HFFc6 (cell line): ENCODE measurements around the gene ENGASE. TPM values are rescaled to one million over a fixed set of nuclear protein-coding genes. Genes with fewer than 3 reads are reported as not detected.

Source experiments
- DNase-seq: peaks from one replicate; pipeline ENCODE4 v3.0.0-alpha.2; 2018
- H3K27ac Mint-ChIP-seq: 2 replicates; pipeline ENCODE4 v1.8.0; 2020; ENCODE audit warnings: mild to moderate bottlenecking, mixed read lengths
- H3K27me3 Mint-ChIP-seq: 2 replicates; pipeline ENCODE4 v1.8.0; 2021; ENCODE audit warnings: mild to moderate bottlenecking, moderate library complexity, mixed read lengths; ENCODE audit not compliant: insufficient read depth
- H3K36me3 Mint-ChIP-seq: 2 replicates; pipeline ENCODE4 v1.8.0; 2021; ENCODE audit warnings: low read depth, mixed read lengths
- H3K4me1 Mint-ChIP-seq: 2 replicates; pipeline ENCODE4 v1.8.0; 2020; ENCODE audit warnings: low read depth, mixed read lengths
- H3K4me3 Mint-ChIP-seq: 2 replicates; pipeline ENCODE4 v1.8.0; 2020; ENCODE audit warnings: mild to moderate bottlenecking, moderate library complexity, mixed read lengths
- H3K9me3 Mint-ChIP-seq: 2 replicates; pipeline ENCODE4 v1.8.0; 2020; ENCODE audit warnings: mild to moderate bottlenecking, mixed read lengths
- total RNA-seq, 6 experiments: library from RNA; stranded (reverse); fragmentation: NEBNext Ultra II Directional; extraction: Animal tissue kit (Norgen Biotek cat#: 25700); gene quantifications; 2 replicates in 1 of 6; 3 replicates in 5 of 6; pipeline ENCODE4 v1.2.3, GENCODE V29; 2021
- TF ChIP-seq, protein P1 (sequence below): fragments of 200-600 bp; sonication (generic); IDR thresholded peaks from 2 replicates; pipeline ENCODE4 v1.5.0; 2021; ENCODE audit warnings: antibody characterized with exemption, mild to moderate bottlenecking

The ENGASE gene
- total RNA-seq, 6 experiments from 2014 or later: 11.1 to 13.8 (median 11.8) TPM

DNA sequence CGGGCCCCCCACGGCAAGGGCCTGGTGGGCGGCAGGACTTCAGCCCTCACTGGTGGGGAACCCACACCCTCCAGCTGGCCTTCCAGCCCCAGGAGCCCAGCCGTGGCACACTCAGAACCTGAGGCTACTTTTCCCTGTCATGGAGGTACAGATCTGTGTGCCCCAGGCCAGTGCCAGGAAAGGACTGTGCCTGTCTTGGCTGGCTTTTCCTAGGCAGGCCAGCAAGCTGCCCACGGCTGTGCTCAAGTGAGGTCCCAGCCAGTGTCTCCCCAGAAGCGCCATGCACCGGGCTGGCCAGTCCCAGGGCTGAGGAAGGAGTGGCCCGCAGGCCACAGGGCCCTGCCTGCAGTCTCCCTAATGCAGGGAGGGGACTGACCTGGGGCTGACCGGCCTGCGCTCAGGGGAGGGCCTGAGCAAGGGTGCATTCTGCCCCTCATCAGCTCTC is 16.6 kb downstream of the ENGASE start:
- no peak overlapping the region for H3K27ac Mint-ChIP-seq
- TF ChIP-seq, protein P1, sequence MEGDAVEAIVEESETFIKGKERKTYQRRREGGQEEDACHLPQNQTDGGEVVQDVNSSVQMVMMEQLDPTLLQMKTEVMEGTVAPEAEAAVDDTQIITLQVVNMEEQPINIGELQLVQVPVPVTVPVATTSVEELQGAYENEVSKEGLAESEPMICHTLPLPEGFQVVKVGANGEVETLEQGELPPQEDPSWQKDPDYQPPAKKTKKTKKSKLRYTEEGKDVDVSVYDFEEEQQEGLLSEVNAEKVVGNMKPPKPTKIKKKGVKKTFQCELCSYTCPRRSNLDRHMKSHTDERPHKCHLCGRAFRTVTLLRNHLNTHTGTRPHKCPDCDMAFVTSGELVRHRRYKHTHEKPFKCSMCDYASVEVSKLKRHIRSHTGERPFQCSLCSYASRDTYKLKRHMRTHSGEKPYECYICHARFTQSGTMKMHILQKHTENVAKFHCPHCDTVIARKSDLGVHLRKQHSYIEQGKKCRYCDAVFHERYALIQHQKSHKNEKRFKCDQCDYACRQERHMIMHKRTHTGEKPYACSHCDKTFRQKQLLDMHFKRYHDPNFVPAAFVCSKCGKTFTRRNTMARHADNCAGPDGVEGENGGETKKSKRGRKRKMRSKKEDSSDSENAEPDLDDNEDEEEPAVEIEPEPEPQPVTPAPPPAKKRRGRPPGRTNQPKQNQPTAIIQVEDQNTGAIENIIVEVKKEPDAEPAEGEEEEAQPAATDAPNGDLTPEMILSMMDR: no peak
- no peaks in the 10 kb centered on the region for H3K36me3 Mint-ChIP-seq
- peaks cover 4% of the 10 kb centered on the region; the same call in 1 of the 2 replicates for H3K27me3 Mint-ChIP-seq
- peaks cover 6% of the 10 kb centered on the region; the same call in 1 of the 2 replicates for H3K4me1 Mint-ChIP-seq
- DNase-seq: no peak
- H3K9me3 Mint-ChIP-seq: no peaks in the 10 kb centered on the region
- H3K4me3 Mint-ChIP-seq: no peak overlapping the region

DNA sequence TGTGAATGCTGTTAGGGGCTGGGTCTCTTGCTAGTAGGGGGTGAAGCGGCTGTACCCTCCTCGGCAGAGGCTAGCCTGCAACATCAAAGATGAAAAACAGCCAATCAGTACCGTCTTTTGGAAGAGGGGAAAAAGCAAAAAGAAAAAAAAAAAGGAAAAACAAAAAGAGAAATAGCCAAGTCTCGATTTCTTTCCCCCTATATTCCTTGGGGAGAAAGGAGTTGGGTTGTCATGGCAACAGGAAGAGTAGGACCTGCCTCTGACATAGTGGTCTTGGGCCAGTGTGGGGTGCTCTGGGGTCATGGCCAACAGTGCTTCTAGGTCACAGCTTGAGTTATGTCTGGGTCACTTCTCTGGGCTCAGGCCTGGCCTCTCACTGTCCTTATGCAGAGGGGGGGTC is 17.9 kb downstream of the ENGASE start:
- H3K27me3 Mint-ChIP-seq: peaks cover 10% of the 10 kb centered on the region; the same call in 1 of the 2 replicates
- DNase-seq: no peak
- no peak overlapping the region for H3K27ac Mint-ChIP-seq
- TF ChIP-seq, protein P1: no peak
- H3K36me3 Mint-ChIP-seq: no peaks in the 10 kb centered on the region
- no peak overlapping the region for H3K4me3 Mint-ChIP-seq
- H3K9me3 Mint-ChIP-seq: no peaks in the 10 kb centered on the region
- peaks cover 6% of the 10 kb centered on the region; the same call in 1 of the 2 replicates for H3K4me1 Mint-ChIP-seq

DNA sequence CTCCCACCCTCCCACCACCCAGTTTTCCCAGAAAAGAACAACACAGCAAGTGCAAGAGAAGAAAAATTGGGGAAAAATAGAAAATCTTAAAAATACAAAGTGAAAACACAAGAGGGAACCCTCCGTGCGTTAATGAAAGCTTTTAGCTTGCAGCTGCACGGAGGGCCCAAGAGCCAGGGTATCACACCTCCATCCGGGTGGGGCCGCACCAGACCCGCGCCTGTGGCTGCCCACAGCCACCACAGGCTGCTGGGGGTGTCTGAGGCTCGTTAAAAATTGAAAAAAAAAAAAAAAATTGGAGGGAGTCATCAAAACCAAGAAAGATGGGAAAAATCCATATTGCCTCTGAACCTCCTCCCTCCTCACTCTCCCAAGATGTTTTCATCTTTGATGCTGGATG is 18.6 kb downstream of the ENGASE start:
- H3K27ac Mint-ChIP-seq: no peak overlapping the region
- H3K4me1 Mint-ChIP-seq: peaks cover 6% of the 10 kb centered on the region; the same call in 1 of the 2 replicates

DNA sequence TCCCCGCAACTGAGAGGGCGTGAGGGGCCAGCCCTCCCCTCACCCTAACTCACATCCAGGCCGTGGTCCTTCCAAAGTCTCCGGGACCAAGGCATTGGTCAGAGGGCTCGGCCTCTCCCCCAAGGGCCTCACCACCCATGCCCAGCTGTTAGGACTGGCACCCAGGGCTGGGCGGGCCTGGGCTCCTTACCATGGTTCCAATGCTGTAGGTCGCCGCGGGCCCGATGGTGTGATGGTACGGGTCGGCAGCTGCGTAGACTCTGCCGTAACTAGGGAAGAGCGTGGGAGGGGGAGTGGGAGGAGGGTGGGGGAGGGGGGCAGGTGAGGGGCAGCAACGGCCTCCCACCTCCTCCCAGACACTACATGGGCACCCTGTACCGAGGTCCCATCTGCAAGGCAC is 19.6 kb downstream of the ENGASE start:
- no peak overlapping the region for H3K27ac Mint-ChIP-seq
- TF ChIP-seq, protein P1: no peak
- no peaks in the 10 kb centered on the region for H3K9me3 Mint-ChIP-seq
- H3K4me1 Mint-ChIP-seq: peaks cover 6% of the 10 kb centered on the region; the same call in 1 of the 2 replicates
- no peak overlapping the region for H3K4me3 Mint-ChIP-seq
- no peaks in the 10 kb centered on the region for H3K36me3 Mint-ChIP-seq
- DNase-seq: no peak
- H3K27me3 Mint-ChIP-seq: peaks cover 24% of the 10 kb centered on the region; the same call in 1 of the 2 replicates

More for the DNA sequence above, 18.6 kb downstream of the ENGASE start:
- H3K27me3 Mint-ChIP-seq: peaks cover 17% of the 10 kb centered on the region; the same call in 1 of the 2 replicates
- no peak for DNase-seq
- H3K9me3 Mint-ChIP-seq: no peaks in the 10 kb centered on the region
- H3K4me3 Mint-ChIP-seq: no peak overlapping the region
- no peaks in the 10 kb centered on the region for H3K36me3 Mint-ChIP-seq
- TF ChIP-seq, protein P1: no peak

DNA sequence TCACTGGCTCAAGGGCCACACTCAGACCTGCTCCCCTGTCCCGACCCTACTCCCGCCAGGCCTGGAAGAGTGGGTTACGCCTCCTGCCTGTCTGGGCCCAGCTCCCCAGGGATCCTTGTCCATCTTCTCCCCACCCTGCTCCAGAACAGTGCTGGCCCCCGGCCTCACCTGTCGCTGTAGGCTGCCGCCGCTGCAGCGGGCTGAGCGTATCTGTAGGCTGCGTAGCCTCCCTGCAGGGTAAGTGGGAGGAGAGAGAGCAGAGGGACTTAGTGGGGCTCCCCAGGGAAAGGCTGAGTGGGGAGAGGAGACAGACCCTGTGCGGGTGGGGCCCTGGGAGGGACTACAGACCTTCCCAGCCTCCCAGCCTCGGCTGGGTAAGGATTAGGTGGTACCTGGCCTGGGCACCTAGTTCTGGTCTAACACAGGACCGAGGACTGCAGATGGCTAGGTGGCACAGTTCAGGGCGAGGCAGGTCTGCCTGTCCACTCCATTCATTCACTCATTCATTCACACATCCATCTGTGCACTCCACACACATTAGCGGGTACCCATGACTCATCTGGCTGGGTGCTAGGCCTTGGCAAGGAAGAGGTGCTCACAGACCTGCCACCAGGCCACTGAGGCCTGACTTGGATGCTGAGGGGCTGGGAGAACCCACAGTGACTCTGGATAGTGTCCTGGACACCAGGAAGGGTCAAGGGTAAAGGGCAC is 20.9 kb downstream of the ENGASE start:
- no peak overlapping the region for H3K27ac Mint-ChIP-seq
- H3K27me3 Mint-ChIP-seq: peaks cover 36% of the 10 kb centered on the region
- H3K4me3 Mint-ChIP-seq: no peak overlapping the region
- peak; percentile 4 for DNase-seq
- TF ChIP-seq, protein P1: no peak
- no peaks in the 10 kb centered on the region for H3K36me3 Mint-ChIP-seq
- H3K9me3 Mint-ChIP-seq: no peaks in the 10 kb centered on the region
- H3K4me1 Mint-ChIP-seq: peaks cover 4% of the 10 kb centered on the region; the same call in 1 of the 2 replicates
